ENCODE data around the gene MID1IP1. TPM values are rescaled to one million over a fixed set of nuclear protein-coding genes. Genes with fewer than 3 reads are reported as not detected.
A peak's percentile ranks its signal among the peaks of the same experiment; 100 is the strongest.

Gene MID1IP1
- total RNA-seq, 1 donor, result 86.7 TPM

DNA sequence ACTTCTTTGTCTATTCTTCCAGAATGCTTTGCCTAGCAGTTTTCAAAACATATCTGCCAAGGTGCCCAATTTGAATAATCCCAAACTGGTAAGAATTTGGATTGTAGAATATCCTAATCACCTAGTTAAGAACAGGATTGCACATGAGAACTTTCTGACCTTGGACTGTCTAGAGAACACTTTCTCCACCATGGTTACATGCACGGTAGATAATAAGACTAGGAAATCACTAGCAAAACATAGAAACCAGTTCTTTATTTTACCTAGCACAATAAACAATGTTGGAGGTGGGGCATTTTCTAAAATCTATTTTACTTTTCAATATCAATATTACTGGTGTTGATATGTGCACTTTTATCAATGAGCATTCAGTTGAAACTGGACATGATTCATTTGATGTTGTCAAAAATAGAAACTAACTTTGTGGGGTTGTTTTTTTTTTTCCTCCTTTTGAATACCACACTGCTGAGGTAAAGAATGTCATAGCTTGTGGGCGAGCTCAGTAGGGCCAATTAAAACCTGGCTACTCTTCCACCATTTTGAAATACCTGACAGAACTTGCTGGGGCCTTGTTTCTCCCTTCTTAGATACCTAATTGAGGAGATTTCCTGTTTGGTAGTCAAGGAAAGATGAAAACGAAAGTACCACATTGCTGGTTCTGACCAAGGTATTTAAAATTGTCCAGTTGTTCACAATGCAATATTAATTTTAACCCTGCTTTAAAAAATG lies 10.4 kb downstream of the MID1IP1 start:
- peak in 1 of 3 donors; percentile 19 for DNase-seq (ENCODE audit: low read depth in 2 of 3, low spot score in 2 of 3)

DNA sequence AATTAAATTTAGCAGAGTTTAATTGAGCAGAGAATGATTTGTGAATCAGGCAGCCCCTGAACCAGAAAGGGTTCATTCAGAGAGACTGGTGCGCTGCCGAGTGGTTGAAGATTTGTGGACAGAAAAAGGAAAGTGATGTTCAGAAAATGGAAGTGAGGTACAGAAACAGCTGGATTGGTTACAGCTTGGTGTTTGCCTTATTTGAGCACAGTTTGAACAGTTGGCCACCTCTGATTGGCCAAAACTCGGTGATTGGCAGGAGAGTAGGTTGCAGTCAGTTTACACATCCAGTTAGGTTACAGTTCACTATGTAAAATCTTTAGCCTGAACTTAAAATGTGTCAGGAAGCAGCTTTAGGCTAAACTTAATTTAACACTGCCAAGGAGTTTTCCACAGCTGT lies 14.9 kb downstream of the MID1IP1 start:
- DNase-seq (ENCODE audit: low read depth in 2 of 3, low spot score in 2 of 3), result no peak

DNA sequence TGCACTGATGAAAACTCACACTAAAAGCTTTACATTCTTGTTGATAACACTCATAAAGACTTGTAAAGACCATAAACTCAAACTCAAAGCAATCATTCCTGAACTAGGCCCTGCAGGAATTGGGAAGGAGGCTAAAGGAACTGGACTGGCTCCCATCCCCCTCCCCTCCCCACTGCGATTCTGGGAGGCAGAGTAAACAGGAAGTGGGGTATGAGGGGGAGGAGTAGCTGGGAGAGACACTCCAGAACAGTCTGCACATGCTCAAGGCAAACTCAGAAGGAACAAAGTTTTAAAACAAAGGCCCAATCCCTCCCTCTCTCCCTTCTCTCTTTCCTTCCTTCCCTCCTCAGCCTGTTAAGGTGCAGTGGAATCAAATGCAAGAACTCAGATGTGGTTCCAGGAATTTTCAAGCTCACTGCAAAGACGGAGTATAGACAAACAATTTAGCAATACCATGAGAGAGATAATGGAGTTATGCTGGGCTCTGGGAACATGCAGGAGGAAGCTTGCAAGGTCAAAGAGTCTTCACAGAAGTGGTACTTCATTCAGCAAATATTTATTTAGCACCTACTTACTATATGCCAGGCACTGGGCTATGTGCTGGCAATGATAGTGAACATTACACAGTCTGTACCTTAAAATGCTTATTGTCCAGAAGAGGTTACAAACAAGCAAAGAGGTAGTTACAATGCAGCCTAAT lies 15.9 kb downstream of the MID1IP1 start:
- no peak for DNase-seq (ENCODE audit: low read depth in 2 of 3, low spot score in 2 of 3)

DNA sequence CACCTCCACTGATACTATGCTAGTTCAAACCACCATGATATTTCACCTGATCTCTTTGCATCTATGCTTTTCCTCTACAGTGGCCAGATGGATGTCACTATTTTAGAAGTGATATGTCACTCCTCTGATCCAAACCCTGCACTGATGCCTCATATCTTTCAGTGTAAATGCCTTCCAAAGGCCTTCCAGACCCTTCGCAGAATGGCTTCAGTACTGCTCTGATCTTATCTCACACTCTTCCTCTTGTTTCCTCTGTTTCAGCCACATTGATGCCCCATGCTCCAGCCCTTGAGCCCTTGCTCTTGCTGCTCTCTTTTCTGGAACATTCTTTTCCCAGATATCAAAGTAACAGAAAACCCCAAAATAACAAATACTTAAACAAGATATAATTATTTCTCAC lies 17.9 kb downstream of the MID1IP1 start:
- no peak for DNase-seq (ENCODE audit: low read depth in 2 of 3, low spot score in 2 of 3)

DNA sequence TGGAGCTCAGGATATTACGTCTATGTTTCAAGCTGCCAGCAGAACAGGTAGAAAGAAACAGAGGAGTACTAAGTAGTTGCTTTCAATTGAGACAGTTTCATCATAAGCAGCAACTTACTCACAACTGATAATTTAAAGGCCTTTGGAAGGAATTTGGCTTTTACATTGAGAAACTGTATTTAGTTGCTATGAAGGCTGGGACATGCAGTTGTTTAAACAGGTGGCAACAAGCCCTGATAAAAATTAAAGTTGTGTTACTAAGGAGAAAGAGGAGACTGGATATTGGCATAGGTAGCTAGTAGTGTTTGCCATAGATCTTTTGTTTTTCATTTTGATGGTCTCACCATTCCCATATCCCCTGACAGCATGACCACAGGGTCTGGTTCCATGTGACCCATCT lies 18.4 kb downstream of the MID1IP1 start:
- no peak for DNase-seq (ENCODE audit: low read depth in 2 of 3, low spot score in 2 of 3)

DNA sequence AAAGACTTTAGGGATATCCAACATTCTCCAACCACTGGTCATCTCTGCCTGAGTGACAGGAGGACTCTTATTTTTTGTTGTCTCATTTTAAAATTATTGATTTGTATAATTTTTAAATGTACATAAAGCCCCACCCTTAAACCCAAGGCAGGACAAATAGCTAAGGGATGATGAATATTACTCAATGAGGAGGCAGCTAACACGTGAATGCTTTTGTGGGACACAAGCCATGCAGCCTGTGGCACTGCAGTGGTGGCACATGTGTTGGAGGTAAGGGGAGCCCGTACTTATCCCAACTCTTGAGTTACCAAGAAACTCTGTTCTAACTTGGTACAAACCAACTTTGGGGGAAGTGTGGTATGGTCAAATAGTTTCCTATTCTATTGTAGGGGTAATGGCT lies 19.5 kb downstream of the MID1IP1 start:
- DNase-seq (ENCODE audit: low read depth in 2 of 3, low spot score in 2 of 3), result no peak

DNA sequence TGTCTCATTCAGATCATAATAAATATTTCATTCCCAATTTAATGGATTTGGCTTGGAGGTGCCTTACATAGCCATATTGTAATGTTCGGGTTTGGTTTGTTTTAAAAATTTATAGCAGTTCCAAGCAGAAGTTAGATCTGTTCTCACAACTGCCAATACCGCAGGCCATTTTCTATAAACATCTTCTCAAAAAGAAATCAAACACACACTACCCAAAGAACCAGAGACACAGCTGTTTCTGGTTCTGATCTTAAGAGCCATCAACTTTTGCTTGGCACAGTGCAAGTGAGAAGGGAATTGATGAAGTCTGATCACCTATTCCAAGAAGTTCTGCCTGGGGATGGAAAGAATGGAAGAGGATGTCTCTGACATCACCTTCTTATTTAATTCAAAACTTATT lies 22.9 kb downstream of the MID1IP1 start:
- no peak for DNase-seq (ENCODE audit: low read depth in 2 of 3, low spot score in 2 of 3)

DNA sequence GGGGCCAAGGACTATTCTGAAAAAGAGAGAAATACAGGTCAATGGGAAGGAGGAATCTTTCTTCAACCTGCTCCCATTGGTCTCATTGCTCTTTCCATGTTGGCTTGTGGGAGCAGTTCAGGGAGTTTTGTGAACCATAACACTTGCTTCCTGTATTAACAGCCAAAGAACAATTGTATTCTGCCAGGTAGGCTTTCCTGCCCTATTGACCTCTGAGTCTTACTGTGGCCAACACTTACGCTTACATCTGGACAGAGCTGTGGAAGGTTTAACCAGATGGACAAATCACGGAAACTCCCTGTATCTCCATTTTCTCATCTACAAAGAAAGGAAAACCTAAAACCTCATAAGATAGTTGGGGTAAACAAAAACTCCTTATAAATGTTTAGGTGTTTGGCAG lies 30.7 kb downstream of the MID1IP1 start:
- DNase-seq (ENCODE audit: low read depth in 2 of 3, low spot score in 2 of 3), result no peak

DNA sequence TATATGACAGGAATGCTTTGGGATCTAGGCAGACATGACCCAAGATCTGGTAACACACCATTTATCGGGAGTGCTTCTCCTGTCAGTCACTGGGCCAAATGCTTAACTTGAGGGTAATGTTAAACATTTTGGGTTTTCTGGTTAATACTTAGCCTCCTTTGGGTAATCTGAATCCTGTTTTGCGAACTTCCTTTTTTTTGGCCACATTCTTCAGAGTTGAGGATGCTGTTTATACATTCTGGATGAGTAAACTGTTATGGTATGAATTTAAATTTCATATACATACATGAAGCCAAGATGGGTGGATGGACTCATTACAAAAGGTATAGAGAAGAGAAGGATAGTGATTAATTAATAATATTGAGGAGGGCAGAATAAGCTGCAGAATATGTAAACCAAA lies 36.1 kb downstream of the MID1IP1 start:
- DNase-seq (ENCODE audit: low read depth in 2 of 3, low spot score in 2 of 3), result no peak

DNA sequence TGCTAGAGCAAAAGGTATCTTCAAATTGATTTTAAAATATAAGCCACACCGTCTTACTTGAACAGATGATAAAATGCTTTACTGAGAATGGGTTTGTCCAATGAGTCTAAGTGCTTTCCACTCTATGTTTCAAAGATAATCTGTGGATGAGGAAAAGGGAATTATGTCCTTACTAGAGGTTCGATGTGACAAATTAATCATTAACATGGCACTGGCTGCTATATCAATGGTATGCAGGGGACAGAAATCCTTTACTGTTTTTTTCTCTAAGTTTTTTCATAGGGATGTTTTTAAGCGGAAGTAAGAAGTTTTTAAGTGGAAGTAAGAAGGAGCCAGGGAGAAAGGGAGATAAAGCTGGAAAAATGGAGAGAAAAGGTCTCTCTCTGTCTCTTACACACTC lies 38.0 kb downstream of the MID1IP1 start:
- no peak for DNase-seq (ENCODE audit: low read depth in 2 of 3, low spot score in 2 of 3)

DNA sequence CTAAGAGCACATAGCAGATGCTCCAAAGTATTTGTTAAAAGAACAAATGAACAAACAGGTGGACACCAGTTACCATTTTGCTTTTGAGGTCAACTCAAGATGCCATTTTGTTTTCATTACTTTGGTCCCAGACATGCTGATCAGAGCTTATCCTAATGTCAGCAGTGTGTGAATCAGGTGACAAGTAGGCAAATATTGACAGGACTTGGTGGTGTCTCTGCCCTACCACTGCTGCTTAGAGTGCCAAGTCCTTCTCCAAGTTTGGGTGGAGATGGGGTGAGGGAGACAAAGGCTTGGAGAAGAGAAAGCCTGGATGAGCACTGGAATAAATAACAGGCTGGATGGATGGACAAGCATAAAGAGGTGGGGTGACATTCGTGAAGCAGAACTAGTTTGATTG lies 38.7 kb downstream of the MID1IP1 start:
- no peak for DNase-seq (ENCODE audit: low read depth in 2 of 3, low spot score in 2 of 3)

DNA sequence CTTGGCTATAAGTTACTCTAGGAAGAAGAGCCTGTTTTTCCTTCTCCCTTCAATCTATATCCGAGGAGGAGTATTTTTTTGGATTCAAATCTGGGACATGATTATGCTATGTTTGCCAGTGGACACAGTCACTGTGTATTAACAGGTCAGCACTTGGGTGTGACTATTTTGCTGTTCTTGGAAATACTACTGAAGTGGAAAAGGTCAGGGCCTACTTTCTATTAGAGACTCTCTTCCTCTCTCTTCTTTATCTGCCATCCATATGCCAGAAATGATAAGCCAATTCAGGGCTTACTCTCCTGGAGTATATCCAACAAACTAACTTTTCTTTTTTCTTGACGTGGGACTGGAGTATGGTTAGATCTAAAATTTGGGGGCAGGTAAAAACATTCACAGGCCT lies 40.5 kb downstream of the MID1IP1 start:
- no peak for DNase-seq (ENCODE audit: low read depth in 2 of 3, low spot score in 2 of 3)

DNA sequence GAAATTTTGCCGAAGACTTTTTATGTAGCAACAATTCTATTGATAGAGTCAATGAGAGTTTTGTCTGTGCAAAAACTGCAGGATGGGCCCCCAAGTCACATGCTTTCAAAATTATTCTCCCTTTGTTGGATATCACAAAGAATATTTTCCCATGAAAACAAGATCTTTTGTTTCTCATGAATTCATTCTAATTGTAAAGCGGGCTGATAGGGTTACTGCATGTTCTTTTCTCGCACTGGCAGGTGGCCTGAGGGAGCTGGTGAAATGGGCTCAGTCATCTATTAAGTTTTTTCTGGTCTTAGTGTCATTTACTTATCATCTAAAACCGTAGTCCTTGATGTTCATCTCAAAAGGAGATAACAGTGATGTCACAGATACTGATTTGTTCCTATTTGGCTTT lies 44.2 kb downstream of the MID1IP1 start:
- DNase-seq (ENCODE audit: low read depth in 2 of 3, low spot score in 2 of 3), result no peak

DNA sequence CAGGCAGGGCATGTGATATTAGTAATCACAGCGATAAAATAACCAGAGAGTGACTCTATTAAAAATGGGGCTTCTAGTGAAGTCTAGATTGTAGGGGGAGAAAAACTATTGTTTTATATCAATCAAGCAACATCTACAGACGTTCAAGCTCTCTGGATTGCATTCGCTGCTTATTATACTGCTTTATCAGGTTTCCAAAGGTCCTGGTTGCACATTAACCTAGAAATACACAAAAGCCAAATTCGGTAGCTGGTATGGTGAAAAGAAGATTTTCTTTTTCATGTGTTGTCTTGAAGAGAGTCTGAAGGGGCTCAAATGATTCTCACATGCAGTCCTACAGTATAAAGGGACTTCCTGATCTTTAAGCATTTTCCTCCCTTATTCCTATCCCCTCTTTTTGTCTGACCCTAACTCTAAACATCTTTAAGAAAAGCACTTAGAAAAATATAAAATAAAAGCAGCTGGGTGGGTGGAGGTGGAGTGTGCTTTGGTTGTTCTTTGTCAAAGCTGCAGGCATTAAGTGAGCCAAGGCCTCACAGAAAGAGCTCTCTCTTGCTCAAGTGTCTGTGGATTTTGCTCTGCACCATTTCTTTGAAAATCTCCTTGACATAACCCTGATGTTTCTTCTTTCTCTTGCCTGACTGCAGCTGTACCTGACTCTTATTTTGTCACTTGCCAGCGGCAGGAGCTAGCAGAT lies 46.1 kb downstream of the MID1IP1 start:
- DNase-seq (ENCODE audit: low read depth in 2 of 3, low spot score in 2 of 3), result no peak

DNA sequence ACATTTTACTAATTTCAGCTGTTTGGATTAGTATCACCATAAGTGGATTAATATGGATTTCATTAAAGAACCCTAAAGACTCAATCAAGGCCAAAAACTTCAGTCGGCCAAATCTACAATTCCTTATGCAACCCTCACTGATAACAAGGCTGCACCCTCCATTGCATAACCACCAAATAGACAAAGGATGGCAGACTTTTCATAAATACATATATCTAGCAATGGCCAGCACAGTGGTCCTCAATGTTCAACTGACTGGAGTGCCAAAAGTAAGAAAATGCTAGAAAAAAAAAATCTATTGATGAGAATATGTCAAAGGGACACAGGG lies 46.6 kb downstream of the MID1IP1 start:
- no peak for DNase-seq (ENCODE audit: low read depth in 2 of 3, low spot score in 2 of 3)

DNA sequence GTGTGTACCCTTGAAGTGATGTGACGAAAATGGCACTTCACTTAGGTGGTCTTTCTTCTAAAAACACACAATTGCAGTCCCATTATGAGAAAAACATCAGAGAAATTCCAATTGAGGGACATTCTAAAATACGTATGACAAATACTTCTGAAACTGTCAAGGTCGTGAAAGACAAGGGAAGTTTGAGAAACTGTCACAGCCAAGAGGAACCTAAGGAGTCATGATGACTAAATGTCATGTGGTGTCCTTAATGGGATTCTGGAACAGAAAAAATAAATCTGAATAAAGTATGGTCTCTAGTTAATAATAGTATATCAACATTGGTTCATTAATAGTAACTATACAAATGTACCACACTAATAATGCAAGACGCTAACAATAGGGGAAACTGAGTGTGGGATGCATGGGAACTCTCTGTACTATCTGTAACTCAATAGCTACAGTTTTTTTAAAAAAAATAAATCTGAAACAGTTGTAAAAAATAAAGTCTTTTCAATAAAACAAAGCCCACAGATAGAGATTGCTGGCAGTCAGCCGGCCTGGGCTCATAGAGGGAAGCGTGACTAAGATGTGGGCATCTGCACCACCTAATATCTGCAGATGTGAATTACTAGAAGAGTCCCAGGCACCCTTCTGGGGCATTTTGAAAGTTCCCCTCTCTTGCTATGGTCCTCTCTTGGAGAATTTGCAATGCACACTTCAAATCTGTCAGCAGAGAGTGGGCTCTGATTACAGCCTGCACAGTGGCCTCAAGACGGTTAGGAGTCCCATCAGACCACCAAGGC lies 47.6 kb downstream of the MID1IP1 start:
- DNase-seq (ENCODE audit: low read depth in 2 of 3, low spot score in 2 of 3), result no peak

DNA sequence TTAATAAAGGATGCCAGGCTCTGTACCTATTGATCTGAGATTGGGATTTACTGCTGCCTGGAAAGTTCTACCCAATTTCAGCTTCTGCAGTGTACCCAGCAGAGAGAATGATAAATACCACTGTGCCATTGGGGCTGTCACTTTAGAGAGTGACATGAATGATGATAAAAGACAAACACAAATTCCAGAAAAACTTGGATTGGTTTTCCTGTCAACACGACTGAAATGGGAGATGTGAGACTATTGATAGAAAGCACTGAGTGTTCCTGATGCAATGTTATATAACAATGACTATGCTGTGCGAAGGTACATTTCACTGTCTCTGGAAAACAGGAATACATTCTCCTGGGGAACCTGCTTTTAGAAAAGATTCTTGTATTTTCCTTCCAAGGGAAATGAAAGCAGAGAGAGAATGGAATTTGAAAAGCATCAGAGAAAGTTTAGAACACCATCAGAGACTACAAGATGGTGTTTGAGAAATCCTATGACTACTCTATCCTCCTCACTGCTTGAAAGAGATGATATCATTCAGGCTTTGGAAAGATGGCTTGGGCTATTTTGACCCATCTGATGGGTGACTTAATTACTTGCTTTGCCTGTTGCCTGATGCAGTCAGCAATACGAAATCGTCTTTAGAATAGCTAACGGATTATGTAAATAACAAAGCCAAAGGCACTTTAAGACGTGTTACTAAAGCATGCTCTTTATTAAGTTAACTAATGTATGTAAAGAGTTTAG lies 49.7 kb downstream of the MID1IP1 start:
- DNase-seq (ENCODE audit: low read depth in 2 of 3, low spot score in 2 of 3), result no peak

DNA sequence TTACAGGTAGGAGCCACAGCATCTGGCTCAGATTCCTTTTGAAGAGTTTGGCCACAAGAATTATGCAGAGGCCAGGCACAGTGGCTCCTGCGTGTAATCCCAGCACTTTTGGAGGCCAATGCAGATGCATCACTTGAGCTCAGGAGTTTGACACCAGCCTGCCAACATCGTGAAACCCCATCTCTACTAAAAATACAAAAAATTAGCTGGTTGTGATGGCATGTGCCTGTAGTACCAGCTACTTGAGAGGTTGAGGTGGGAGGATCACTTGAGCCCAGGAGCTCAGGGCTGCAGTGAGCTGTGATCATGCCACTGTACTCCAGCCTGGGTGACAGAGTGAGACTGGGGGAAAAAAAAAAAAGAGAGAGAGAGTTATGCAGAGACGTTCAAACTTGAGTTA lies 53.0 kb downstream of the MID1IP1 start:
- DNase-seq (ENCODE audit: low read depth in 2 of 3, low spot score in 2 of 3), result no peak

Measured in hematopoietic multipotent progenitor cell (in vitro differentiated cells).